ENCODE results near the gene HMGB1.

DNA sequence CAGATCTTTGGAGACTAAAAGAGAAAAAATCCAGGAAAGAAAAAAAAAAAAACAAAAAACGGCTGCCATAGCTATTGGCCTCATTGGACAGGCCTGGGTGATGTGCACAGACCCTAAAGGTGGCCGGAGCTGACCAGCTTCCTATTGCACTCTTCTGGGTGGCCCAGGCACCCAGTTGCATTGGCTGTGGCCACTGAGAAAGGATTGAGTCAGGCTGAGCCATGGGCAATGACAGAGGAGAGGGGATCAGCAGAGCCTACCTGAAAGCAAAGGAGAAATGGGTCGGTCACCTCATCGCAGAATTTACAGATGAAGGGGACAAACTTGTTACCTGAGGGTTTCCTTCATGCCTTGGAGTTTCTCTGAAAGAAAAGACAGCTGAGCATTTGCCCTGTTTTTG lies 17.3 kb downstream of the HMGB1 start:
- TF ChIP-seq CTCF (IDR thresholded peaks at IDR 0.05; ENCODE audit: extremely low read depth in 1 of 2, insufficient read depth in 1 of 2, low read depth in 1 of 2, low read length in 2 of 2) (no peak), GATA2 (IDR thresholded peaks at IDR 0.05; ENCODE audit: insufficient read depth, insufficient read length, low read depth, low read length) (no peak), EZH2 (IDR thresholded peaks at IDR 0.05; ENCODE audit: borderline replicate concordance, low read depth, low read length, severe bottlenecking) (no peak), POLR2A (IDR thresholded peaks at IDR 0.05; ENCODE audit: low read depth, low read length) (no peak), POLR2AphosphoS5 (IDR thresholded peaks at IDR 0.05; ENCODE audit: insufficient read depth, low read depth, low read length) (no peak), FOS (IDR thresholded peaks at IDR 0.05; ENCODE audit: borderline replicate concordance, insufficient read depth, low read length) (no peak), MYC (IDR thresholded peaks at IDR 0.05; ENCODE audit: low read depth, low read length) (no peak)
- TF ChIP-seq, protein P1, sequence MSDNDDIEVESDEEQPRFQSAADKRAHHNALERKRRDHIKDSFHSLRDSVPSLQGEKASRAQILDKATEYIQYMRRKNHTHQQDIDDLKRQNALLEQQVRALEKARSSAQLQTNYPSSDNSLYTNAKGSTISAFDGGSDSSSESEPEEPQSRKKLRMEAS (IDR thresholded peaks at IDR 0.05; ENCODE audit: insufficient read depth, insufficient read length): no peak

Measured in endothelial cell of umbilical vein (primary cell).